ENCODE data around the gene STX17. TPM values are rescaled to one million over a fixed set of nuclear protein-coding genes. Genes with fewer than 3 reads are reported as not detected.
A peak's percentile ranks its signal among the peaks of the same experiment; 100 is the strongest.

The STX17 gene
- total and polyA plus RNA-seq, 2 of the 13 experiments (the other 11 are each of a cell fraction or from before 2014, with no cell fraction given), result 8.3 to 25.7 TPM

DNA sequence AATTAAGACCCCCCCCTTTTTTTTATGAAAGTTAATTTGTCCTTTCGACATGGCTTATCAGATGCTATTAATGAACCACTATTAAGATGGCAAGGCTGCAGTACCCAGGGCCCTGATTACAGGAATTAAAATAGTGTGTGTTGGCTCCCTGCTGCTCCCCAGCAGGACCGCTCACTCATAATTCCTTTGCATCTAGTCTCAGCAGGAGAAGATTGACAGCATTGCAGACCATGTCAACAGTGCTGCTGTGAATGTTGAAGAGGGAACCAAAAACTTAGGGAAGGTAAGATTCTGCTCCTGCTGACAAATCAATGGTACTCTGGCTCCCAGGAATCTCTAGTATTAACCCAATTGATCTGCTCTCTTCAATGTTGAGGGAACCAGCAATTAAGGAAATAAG lies 61.0 kb downstream of the STX17 start (continued):
- TF ChIP-seq, protein P1, sequence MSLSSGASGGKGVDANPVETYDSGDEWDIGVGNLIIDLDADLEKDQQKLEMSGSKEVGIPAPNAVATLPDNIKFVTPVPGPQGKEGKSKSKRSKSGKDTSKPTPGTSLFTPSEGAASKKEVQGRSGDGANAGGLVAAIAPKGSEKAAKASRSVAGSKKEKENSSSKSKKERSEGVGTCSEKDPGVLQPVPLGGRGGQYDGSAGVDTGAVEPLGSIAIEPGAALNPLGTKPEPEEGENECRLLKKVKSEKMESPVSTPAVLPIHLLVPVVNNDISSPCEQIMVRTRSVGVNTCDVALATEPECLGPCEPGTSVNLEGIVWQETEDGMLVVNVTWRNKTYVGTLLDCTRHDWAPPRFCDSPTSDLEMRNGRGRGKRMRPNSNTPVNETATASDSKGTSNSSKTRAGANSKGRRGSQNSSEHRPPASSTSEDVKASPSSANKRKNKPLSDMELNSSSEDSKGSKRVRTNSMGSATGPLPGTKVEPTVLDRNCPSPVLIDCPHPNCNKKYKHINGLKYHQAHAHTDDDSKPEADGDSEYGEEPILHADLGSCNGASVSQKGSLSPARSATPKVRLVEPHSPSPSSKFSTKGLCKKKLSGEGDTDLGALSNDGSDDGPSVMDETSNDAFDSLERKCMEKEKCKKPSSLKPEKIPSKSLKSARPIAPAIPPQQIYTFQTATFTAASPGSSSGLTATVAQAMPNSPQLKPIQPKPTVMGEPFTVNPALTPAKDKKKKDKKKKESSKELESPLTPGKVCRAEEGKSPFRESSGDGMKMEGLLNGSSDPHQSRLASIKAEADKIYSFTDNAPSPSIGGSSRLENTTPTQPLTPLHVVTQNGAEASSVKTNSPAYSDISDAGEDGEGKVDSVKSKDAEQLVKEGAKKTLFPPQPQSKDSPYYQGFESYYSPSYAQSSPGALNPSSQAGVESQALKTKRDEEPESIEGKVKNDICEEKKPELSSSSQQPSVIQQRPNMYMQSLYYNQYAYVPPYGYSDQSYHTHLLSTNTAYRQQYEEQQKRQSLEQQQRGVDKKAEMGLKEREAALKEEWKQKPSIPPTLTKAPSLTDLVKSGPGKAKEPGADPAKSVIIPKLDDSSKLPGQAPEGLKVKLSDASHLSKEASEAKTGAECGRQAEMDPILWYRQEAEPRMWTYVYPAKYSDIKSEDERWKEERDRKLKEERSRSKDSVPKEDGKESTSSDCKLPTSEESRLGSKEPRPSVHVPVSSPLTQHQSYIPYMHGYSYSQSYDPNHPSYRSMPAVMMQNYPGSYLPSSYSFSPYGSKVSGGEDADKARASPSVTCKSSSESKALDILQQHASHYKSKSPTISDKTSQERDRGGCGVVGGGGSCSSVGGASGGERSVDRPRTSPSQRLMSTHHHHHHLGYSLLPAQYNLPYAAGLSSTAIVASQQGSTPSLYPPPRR (CRISPR knock-in tag; IDR thresholded peaks at IDR 0.05; ENCODE audit: borderline replicate concordance), result no peak
- TF ChIP-seq MLLT10 (CRISPR knock-in tag; IDR thresholded peaks at IDR 0.05), result no peak
- TF ChIP-seq, protein P2, sequence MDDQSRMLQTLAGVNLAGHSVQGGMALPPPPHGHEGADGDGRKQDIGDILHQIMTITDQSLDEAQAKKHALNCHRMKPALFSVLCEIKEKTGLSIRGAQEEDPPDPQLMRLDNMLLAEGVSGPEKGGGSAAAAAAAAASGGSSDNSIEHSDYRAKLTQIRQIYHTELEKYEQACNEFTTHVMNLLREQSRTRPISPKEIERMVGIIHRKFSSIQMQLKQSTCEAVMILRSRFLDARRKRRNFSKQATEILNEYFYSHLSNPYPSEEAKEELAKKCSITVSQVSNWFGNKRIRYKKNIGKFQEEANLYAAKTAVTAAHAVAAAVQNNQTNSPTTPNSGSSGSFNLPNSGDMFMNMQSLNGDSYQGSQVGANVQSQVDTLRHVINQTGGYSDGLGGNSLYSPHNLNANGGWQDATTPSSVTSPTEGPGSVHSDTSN (CRISPR knock-in tag; IDR thresholded peaks at IDR 0.05; ENCODE audit: borderline replicate concordance), result no peak

DNA sequence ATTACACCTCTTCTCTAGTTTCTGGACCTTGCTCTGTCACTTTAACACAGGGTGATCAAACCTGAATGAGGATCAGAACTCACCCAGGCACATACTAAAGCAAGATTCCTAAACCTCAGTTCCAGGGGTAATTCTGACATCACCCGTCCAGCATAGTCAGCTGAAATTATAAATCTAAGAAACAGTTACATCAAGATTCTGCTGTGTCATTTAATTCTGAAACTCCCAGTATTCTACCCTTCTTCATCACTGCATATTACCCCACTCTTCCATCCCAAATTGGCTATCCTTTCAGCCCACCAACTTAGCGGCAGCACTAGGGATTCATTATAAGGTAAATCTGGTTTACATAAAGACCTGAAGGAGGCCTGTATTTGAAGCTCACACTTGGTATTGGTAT lies 64.0 kb downstream of the STX17 start:
- Histone ChIP-seq H4K20me1 (ENCODE audit: insufficient read depth, low read length) (no peaks in the 10 kb centered on the region), H2AFZ (ENCODE audit: low read length) (no peak overlapping the region), H3K9me3 (ENCODE audit: low read length) (no peaks in the 10 kb centered on the region), H3K4me1 (ENCODE audit: insufficient read depth, low read length) (no peaks in the 10 kb centered on the region), H3K4me2 (ENCODE audit: low read depth, low read length) (no peak overlapping the region), H3K79me2 (ENCODE audit: insufficient read depth, low read length) (no peaks in the 10 kb centered on the region), H3K27ac (ENCODE audit: extremely low read length, insufficient read depth, low read length) (no peak overlapping the region), H3K4me3 (replicated peaks in 1 of 3; ENCODE audit: insufficient read depth in 1 of 3, low read depth in 2 of 3, low read length in 3 of 3) (no peak overlapping the region), H3K27me3 (ENCODE audit: control insufficient read depth in 1 of 2, insufficient read depth in 2 of 2, low read length in 2 of 2) (no peaks in the 10 kb centered on the region), H3K9ac (ENCODE audit: insufficient read depth, low read depth, low read length) (no peak overlapping the region), H3K36me3 (replicated peaks in 1 of 2; ENCODE audit: control insufficient read depth in 1 of 2, insufficient read depth in 2 of 2, low read length in 2 of 2) (peaks cover 1 to 9% of the 10 kb centered on the region in 2 experiments; a peak in 3 of 5 replicates)
- FAIRE-seq (no peak), ATAC-seq (no peak), DNase-seq (ENCODE audit: low spot score) (no peak)
- no TSS peak for BruUV-seq (replicated peaks)
- ChIA-PET POLR2A (no interaction called here), CTCF (ENCODE audit: low intra/inter-chr PET ratio, low total read pairs) (no interaction called here)
- intact Hi-C loops (cut with micrococcal nuclease; ENCODE audit: unreplicated experiment) (no loop called here), in situ Hi-C loops (cut with HindIII; ENCODE audit: extremely low pct_ligation_motif_present, low pct_unique_long_range_greater_than_20kb) (no loop called here)
- WGBS (ENCODE audit: low lambda C conversion rate), result 92% methylated on average over 2 of the region's 2 CpGs
- TF ChIP-seq CBX1 (IDR thresholded peaks at IDR 0.05; ENCODE audit: low read depth) (no peak), ZNF138 (CRISPR knock-in tag; IDR thresholded peaks at IDR 0.05; ENCODE audit: low read depth) (no peak), HMG20B (CRISPR knock-in tag; conservative IDR thresholded peaks at IDR 0.05) (no peak), NFE2L2 (IDR thresholded peaks at IDR 0.05; ENCODE audit: low read length) (peak; percentile 27; the same call in 1 of the 2 replicates), ZNF883 (CRISPR knock-in tag; IDR thresholded peaks at IDR 0.05; ENCODE audit: not compliant biosample characterization) (no peak), MAFK (conservative IDR thresholded peaks at IDR 0.05 in 1 of 2, IDR thresholded peaks at IDR 0.05 in 1 of 2; ENCODE audit: low read length in 2 of 2) (peak in 1 of 2 experiments; percentile 58; a peak in 2 of 4 replicates), HNRNPLL (IDR thresholded peaks at IDR 0.05; ENCODE audit: low read depth, low read length, poor library complexity, severe bottlenecking) (no peak)

All from HepG2 (cell line).